BJ (cell line): Measurements from ENCODE around the gene OOSP3. TPM values are rescaled to one million over a fixed set of nuclear protein-coding genes. Genes with fewer than 3 reads are reported as not detected.

Experiments used
- CTCF ChIA-PET: fragments of 350-600 bp; formaldehyde crosslinking; extraction: SDS; loops from one replicate; lab custom pipeline; 2021; ENCODE audit warnings: antibody characterized with exemption, inconsistent platforms; lab: Yijun Ruan, JAX
- POLR2A ChIA-PET: fragments of 300-600 bp; sonication (Branson Sonifier 250); formaldehyde crosslinking; extraction: SDS; loops from one replicate; lab custom pipeline; 2021; ENCODE audit warnings: antibody characterized with exemption; lab: Charles Lee
- DNase-seq: peaks from one replicate; pipeline ENCODE4 v3.0.0-alpha.2; 2011; ENCODE audit warnings: low read depth
- H3K27me3 ChIP-seq: 2 replicates; pipeline ENCODE4 v1.6.0; 2011; ENCODE audit warnings: low read length; ENCODE audit not compliant: control insufficient read depth, insufficient read depth
- H3K36me3 ChIP-seq: 2 replicates; pipeline ENCODE4 v1.5.1; 2011; ENCODE audit warnings: low read length; ENCODE audit not compliant: control insufficient read depth, insufficient read depth
- H3K4me3 ChIP-seq: 2 replicates; pipeline ENCODE4 v1.5.1; 2011; ENCODE audit warnings: low read depth, mild to moderate bottlenecking, control low read depth, low read length
- polyA plus RNA-seq: library from polyadenylated mRNA; depleted of rRNA; stranded (reverse); fragments of >200 nt; gene quantifications from 2 replicates; pipeline ENCODE4 v1.2.3, GENCODE V29; 2011; rRNA removed
- TF ChIP-seq, protein P1 (sequence below): IDR thresholded peaks from 2 replicates; pipeline ENCODE4 v1.5.1; 2011; ENCODE audit warnings: low read depth, mild to moderate bottlenecking, control low read depth, inconsistent platforms, low read length, moderate library complexity; ENCODE audit not compliant: insufficient read depth

The OOSP3 gene
- polyA plus RNA-seq, 1 experiment, result not detected

DNA sequence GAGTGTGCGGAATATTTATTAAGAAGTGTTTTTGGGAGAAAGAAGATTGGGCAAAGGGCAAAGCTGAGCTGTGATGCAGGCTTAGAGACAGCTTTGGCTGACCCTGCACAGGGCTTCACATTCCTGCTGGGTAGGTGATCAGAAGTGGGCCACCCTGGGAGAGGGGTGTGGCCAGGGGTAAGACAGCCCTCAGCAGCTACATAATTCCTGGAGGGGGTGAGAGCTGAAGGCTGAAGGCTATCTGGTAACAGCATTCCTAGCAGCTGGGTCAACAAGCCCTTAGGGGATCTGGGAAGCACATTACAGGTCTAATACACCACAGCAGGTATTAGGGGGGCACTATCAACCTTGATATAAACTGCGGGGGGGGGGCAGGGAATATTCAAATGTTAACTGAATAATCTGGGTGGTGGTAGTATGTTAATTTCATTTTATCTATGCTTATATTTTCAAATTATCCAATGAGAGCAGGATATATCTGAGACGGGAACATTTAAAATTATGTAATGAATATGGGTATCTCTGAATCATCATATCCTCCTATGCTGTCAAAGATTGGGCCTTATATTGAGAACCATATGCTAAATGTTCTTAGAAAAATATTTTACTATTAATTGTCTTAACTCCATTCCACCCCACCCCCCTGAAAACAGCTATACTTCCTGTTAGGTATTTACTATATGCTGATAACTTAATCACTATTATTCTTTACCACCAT is 65.6 kb downstream of the OOSP3 start:
- H3K27me3 ChIP-seq, result no peaks in the 10 kb centered on the region
- H3K36me3 ChIP-seq, result no peaks in the 10 kb centered on the region
- H3K4me3 ChIP-seq, result no peak overlapping the region
- ChIA-PET POLR2A (no interaction called here), CTCF (no interaction called here)
- TF ChIP-seq, protein P1, sequence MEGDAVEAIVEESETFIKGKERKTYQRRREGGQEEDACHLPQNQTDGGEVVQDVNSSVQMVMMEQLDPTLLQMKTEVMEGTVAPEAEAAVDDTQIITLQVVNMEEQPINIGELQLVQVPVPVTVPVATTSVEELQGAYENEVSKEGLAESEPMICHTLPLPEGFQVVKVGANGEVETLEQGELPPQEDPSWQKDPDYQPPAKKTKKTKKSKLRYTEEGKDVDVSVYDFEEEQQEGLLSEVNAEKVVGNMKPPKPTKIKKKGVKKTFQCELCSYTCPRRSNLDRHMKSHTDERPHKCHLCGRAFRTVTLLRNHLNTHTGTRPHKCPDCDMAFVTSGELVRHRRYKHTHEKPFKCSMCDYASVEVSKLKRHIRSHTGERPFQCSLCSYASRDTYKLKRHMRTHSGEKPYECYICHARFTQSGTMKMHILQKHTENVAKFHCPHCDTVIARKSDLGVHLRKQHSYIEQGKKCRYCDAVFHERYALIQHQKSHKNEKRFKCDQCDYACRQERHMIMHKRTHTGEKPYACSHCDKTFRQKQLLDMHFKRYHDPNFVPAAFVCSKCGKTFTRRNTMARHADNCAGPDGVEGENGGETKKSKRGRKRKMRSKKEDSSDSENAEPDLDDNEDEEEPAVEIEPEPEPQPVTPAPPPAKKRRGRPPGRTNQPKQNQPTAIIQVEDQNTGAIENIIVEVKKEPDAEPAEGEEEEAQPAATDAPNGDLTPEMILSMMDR, result no peak
- DNase-seq, result no peak

DNA sequence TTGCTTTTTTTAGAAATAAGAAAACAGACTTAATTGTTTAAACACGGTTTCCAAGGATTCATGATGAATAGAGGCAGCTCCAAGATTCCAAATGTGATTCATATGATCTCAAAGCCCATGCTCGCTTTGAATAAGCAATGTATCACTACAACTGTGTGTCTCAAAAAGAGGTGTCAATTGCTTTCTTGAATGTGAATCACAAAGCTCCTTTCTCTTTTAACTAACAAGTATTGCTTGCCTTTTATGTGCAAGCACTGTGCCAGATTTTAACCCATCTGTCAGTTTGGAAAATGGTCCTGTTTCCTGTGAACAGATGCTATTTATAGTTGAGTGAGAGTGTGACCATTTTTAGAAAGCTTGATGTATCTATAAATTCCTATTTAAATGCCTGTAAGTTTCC is 66.1 kb downstream of the OOSP3 start:
- DNase-seq, result no peak
- Histone ChIP-seq H3K27me3 (no peaks in the 10 kb centered on the region), H3K36me3 (no peaks in the 10 kb centered on the region), H3K4me3 (no peak overlapping the region)
- POLR2A ChIA-PET, result no interaction called here
- TF ChIP-seq, protein P1, result no peak
- CTCF ChIA-PET, result no interaction called here

Other genes with a start within 250 kb of the OOSP3 start
- gene PATL1, start 209.7 kb upstream of the OOSP3 start, polyA plus RNA-seq, result 33.6 and 34.3 TPM in 2 replicates
- gene OR10V1, start 164.9 kb upstream of the OOSP3 start, polyA plus RNA-seq, result not detected in 2 replicates
- gene STX3, start 123.4 kb upstream of the OOSP3 start, polyA plus RNA-seq, result 8.8 and 11.4 TPM in 2 replicates
- 46.6 and 47.0 TPM in 2 replicates for gene MRPL16, start 68.0 kb upstream of the OOSP3 start, polyA plus RNA-seq
- gene CBLIF, start 33.3 kb upstream of the OOSP3 start, polyA plus RNA-seq, result not detected in 2 replicates
- gene TCN1, start 12.3 kb upstream of the OOSP3 start, polyA plus RNA-seq, result not detected in 2 replicates
- gene OOSP1, start 59.6 kb downstream of the OOSP3 start, polyA plus RNA-seq, result not detected in 2 replicates
- gene OOSP4A, start 85.3 kb downstream of the OOSP3 start, polyA plus RNA-seq, result not detected in 2 replicates
- not detected in 2 replicates for gene OOSP4B, start 138.4 kb downstream of the OOSP3 start, polyA plus RNA-seq
- not detected in 2 replicates for gene OOSP2, start 161.6 kb downstream of the OOSP3 start, polyA plus RNA-seq
- not detected in 2 replicates for gene MS4A3, start 177.9 kb downstream of the OOSP3 start, polyA plus RNA-seq
- not detected in 2 replicates for gene MS4A2, start 209.9 kb downstream of the OOSP3 start, polyA plus RNA-seq